ENCODE data around the gene CA14.

DNA sequence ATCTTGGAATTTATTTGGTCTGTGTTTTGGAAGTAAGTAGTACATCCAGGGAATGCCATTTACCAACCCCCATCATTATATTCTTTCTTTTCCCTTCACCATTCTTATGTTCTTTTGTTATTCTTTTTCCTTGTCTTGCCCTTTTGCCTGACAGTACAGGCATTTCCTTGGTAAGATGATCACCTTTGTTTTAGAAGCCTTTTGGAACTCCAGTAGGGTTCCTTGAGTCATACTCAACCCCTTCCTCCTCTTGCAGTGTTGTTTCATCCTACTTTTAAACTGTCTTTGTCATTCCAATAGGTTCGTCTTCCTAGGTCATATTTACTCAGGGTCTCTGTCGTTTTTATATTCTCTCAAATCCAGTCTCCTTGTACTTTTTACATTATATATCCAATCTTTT lies 45.3 kb downstream of the CA14 start:
- TF ChIP-seq POLR2A (IDR thresholded peaks at IDR 0.05; ENCODE audit: low read depth, low read length): no peak
- TF ChIP-seq, protein P1, sequence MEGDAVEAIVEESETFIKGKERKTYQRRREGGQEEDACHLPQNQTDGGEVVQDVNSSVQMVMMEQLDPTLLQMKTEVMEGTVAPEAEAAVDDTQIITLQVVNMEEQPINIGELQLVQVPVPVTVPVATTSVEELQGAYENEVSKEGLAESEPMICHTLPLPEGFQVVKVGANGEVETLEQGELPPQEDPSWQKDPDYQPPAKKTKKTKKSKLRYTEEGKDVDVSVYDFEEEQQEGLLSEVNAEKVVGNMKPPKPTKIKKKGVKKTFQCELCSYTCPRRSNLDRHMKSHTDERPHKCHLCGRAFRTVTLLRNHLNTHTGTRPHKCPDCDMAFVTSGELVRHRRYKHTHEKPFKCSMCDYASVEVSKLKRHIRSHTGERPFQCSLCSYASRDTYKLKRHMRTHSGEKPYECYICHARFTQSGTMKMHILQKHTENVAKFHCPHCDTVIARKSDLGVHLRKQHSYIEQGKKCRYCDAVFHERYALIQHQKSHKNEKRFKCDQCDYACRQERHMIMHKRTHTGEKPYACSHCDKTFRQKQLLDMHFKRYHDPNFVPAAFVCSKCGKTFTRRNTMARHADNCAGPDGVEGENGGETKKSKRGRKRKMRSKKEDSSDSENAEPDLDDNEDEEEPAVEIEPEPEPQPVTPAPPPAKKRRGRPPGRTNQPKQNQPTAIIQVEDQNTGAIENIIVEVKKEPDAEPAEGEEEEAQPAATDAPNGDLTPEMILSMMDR (conservative IDR thresholded peaks at IDR 0.05; ENCODE audit: low read depth, low read length): no peak
- TF ChIP-seq, protein P2, sequence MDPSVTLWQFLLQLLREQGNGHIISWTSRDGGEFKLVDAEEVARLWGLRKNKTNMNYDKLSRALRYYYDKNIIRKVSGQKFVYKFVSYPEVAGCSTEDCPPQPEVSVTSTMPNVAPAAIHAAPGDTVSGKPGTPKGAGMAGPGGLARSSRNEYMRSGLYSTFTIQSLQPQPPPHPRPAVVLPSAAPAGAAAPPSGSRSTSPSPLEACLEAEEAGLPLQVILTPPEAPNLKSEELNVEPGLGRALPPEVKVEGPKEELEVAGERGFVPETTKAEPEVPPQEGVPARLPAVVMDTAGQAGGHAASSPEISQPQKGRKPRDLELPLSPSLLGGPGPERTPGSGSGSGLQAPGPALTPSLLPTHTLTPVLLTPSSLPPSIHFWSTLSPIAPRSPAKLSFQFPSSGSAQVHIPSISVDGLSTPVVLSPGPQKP (IDR thresholded peaks at IDR 0.05; ENCODE audit: borderline replicate concordance, low read depth, low read length): no peak
